HEK293T (cell line): Measurements from ENCODE around the gene GLB1L3.
"Not testable (repeated sequence)": the region's sequence is repeated elsewhere in the genome, so short reads cannot be mapped to it uniquely, and the experiment has no call there.

Experiments used
- CTCF ChIA-PET: fragments of 350-600 bp; formaldehyde crosslinking; extraction: SDS; loops from one replicate; lab custom pipeline; 2021; ENCODE audit warnings: antibody characterized with exemption, inconsistent platforms; lab: Yijun Ruan, JAX
- POLR2A ChIA-PET: fragments of 350-600 bp; formaldehyde crosslinking; extraction: SDS; loops from one replicate; lab custom pipeline; 2020; ENCODE audit warnings: antibody characterized with exemption, inconsistent platforms; lab: Yijun Ruan, JAX
- DNase-seq: peaks from one replicate; pipeline ENCODE4 v3.0.0; 2012; ENCODE audit warnings: mixed read lengths; ENCODE audit errors: extremely low spot score
- ARNT ChIP-seq: fragments of 450-650 bp; IDR thresholded peaks from 2 replicates; pipeline ENCODE4 v1.6.1; 2017; ENCODE audit warnings: mild to moderate bottlenecking
- BHLHE40 ChIP-seq: fragments of 450-650 bp; IDR thresholded peaks from 2 replicates; pipeline ENCODE4 v1.6.1; 2016; ENCODE audit warnings: mild to moderate bottlenecking, moderate library complexity, borderline replicate concordance
- CTBP1 ChIP-seq: fragments of 450-650 bp; IDR thresholded peaks from 2 replicates; pipeline ENCODE4 v1.6.1; 2016; ENCODE audit warnings: borderline replicate concordance
- ELF4 ChIP-seq: fragments of 450-650 bp; IDR thresholded peaks from 2 replicates; pipeline ENCODE4 v1.6.1; 2017; ENCODE audit warnings: antibody characterized with exemption
- FOXA1 ChIP-seq: fragments of 450-650 bp; IDR thresholded peaks from 2 replicates; pipeline ENCODE4 v1.6.1; 2016; ENCODE audit warnings: mild to moderate bottlenecking
- FOXK2 ChIP-seq: fragments of 450-650 bp; IDR thresholded peaks from 2 replicates; pipeline ENCODE4 v1.6.1; 2016; ENCODE audit warnings: mild to moderate bottlenecking
- FOXM1 ChIP-seq: fragments of 450-650 bp; IDR thresholded peaks from 2 replicates; pipeline ENCODE4 v1.6.1; 2017; ENCODE audit warnings: mild to moderate bottlenecking, borderline replicate concordance
- HDGF ChIP-seq: fragments of 450-650 bp; IDR thresholded peaks from 2 replicates; pipeline ENCODE4 v1.6.1; 2017; ENCODE audit warnings: antibody characterized with exemption, borderline replicate concordance
- L3MBTL2 ChIP-seq: fragments of 450-650 bp; conservative IDR thresholded peaks from 2 replicates; pipeline ENCODE4 v1.6.1; 2016; ENCODE audit warnings: mild to moderate bottlenecking
- LEF1 ChIP-seq: fragments of 450-650 bp; IDR thresholded peaks from 2 replicates; pipeline ENCODE4 v1.6.1; 2017; ENCODE audit warnings: mild to moderate bottlenecking, borderline replicate concordance
- NFRKB ChIP-seq: fragments of 450-650 bp; IDR thresholded peaks from 2 replicates; pipeline ENCODE4 v1.6.1; 2016; ENCODE audit warnings: mild to moderate bottlenecking, moderate library complexity
- SP1 ChIP-seq: fragments of 450-650 bp; IDR thresholded peaks from 2 replicates; pipeline ENCODE4 v1.6.1; 2017
- SUZ12 ChIP-seq: fragments of 450-650 bp; IDR thresholded peaks from 2 replicates; pipeline ENCODE4 v1.6.1; 2016; ENCODE audit warnings: mild to moderate bottlenecking
- TARDBP ChIP-seq: fragments of 450-650 bp; IDR thresholded peaks from 2 replicates; pipeline ENCODE4 v1.6.1; 2016
- ZNF384 ChIP-seq: fragments of 450-650 bp; IDR thresholded peaks from 2 replicates; pipeline ENCODE4 v1.6.1; 2016
- TF ChIP-seq, protein P1 (sequence below): fragments of 450-650 bp; IDR thresholded peaks from 2 replicates; pipeline ENCODE4 v1.6.1; 2016

Gene GLB1L3

DNA sequence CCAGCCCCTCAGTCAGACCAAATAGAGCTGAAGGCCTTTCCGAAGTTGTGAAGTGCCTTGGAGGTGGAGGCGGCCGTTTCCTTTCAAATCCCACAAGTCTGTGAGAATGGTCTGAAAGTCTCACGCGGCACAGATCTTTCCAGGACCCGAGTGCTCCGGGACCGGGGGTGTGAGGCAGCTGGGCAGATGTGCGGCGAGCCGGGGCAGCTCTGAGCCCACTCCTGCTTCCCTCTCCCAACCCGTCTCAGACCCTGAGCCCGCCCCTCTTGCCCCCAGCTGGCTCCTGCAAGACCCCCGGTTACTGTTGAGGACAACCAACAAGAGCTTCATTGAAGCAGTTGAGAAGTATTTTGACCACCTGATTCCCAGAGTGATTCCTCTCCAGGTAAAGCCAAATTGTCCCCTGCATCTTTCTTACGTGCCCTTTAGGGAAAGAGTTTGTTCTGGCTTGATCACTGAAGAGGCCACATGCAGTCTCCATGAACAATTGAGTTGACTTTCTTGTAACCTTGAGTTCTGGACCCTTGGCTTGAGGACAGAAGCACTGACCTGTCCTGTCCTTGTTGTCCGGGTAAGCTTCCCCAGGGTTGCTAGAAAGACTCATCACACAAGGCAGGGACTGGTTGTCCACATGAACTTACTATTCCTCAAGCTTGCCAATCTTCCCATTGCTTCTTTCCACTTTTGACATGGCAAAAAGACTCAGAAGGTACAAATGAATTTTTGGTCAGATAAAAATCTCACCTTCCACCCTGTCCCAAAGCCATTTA, 7.5 kb downstream of the GLB1L3 start:
- POLR2A ChIA-PET = no interaction called here
- CTCF ChIA-PET = no interaction called here
- no peak for TF ChIP-seq ELF4
- DNase-seq = no peak

DNA sequence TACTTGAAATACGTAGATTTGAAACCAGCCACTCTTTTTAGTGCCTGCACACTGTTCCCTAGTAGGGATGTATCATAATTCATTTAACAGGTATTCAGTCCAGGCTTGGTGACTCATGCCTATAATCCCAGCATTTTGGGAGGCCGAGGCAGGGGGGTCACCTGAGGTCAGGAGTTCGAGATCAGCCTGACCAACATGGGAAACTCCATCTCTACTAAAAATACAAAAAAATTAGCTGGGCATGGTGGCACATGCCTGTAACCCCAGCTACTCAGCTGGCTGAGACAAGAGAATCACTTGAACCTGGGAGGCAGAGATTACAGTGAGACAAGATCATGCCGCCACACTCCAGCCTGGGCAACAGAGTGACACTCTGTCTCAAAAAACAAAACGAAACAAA, 8.2 kb downstream of the GLB1L3 start:
- CTCF ChIA-PET, POLR2A ChIA-PET: not testable (repeated sequence)

DNA sequence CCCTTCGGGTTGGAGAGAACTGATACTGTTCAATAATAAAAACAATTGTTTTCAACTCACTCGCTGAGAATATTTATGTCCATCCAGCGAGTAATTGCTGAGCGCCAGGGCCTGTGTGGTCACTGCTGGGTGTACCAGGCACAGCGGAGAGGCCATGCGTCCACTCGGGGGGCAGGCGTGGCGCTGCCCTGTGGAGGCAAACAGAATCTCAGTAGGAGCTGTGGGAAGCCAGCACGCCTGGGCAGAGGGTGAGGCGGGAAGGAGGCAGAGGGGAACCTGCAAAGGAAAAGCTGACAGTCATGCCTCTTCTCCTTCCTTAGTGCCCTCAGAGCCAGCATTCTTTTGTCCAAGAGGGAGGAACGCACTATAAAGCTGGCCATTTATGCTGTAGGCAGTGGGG, 11.4 kb downstream of the GLB1L3 start:
- DNase-seq = no peak
- POLR2A ChIA-PET = no interaction called here
- no peak for TF ChIP-seq L3MBTL2
- no peak for TF ChIP-seq HDGF
- TF ChIP-seq ARNT = no peak
- no peak for TF ChIP-seq CTBP1
- TF ChIP-seq, protein P1, sequence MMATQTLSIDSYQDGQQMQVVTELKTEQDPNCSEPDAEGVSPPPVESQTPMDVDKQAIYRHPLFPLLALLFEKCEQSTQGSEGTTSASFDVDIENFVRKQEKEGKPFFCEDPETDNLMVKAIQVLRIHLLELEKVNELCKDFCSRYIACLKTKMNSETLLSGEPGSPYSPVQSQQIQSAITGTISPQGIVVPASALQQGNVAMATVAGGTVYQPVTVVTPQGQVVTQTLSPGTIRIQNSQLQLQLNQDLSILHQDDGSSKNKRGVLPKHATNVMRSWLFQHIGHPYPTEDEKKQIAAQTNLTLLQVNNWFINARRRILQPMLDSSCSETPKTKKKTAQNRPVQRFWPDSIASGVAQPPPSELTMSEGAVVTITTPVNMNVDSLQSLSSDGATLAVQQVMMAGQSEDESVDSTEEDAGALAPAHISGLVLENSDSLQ = no peak
- TF ChIP-seq SUZ12 = no peak
- no peak for TF ChIP-seq TARDBP
- TF ChIP-seq ZNF384 = no peak
- no peak for TF ChIP-seq FOXM1
- TF ChIP-seq NFRKB = no peak
- no peak for TF ChIP-seq FOXK2
- TF ChIP-seq LEF1 = no peak
- no peak for TF ChIP-seq BHLHE40
- no peak for TF ChIP-seq SP1
- no peak for TF ChIP-seq FOXA1
- TF ChIP-seq ELF4 = no peak
- CTCF ChIA-PET = no interaction called here

More for the DNA sequence above, 8.2 kb downstream of the GLB1L3 start:
- DNase-seq = not testable (repeated sequence)

DNA sequence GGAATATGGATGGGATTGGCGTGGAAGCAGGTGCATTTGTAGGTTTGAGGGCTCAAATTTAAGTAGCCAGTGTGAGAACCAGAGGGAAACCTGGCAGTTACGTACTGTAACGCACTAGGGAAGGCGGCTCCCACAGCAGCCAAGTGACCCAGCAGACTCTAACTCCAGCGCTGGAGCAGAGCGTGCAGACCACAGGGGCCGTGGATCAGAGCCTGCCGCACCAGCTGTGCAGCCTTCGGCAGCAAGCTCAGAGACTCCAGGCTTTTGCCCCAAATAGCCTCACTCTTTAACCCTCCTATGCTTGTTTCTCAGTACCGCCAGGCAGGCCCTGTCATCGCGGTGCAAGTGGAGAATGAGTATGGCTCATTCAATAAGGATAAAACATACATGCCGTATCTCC, 12.3 kb downstream of the GLB1L3 start:
- no peak for DNase-seq
- ChIA-PET CTCF (no interaction called here), POLR2A (no interaction called here)
- TF ChIP-seq TARDBP = no peak
- TF ChIP-seq, protein P1 = no peak
- no peak for TF ChIP-seq SP1
- TF ChIP-seq FOXM1 = no peak
- no peak for TF ChIP-seq LEF1
- no peak for TF ChIP-seq ARNT
- TF ChIP-seq BHLHE40 = no peak
- no peak for TF ChIP-seq ELF4
- no peak for TF ChIP-seq CTBP1
- TF ChIP-seq ZNF384 = no peak
- no peak for TF ChIP-seq NFRKB
- no peak for TF ChIP-seq L3MBTL2
- TF ChIP-seq HDGF = no peak
- TF ChIP-seq SUZ12 = no peak
- TF ChIP-seq FOXA1 = no peak
- TF ChIP-seq FOXK2 = no peak

DNA sequence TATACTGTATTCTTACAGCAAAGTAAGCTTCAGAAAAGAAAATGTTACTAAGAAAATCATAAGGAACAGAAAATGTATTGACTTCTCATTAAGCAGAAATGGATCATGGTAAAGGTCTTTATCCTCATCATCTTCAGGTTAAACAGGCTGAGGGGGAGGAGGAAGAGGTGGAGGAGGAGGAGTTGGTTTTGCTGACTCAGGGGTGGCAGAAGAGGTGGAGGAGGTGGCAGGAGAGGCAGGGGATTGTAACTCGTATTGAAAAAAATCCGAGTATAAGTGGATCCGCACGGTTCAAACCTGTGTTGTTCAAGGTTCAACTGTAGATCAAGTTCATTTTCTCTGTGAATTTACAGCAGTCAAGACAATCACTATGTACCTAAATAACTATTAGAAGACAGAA, 13.0 kb downstream of the GLB1L3 start:
- no peak for DNase-seq
- ChIA-PET POLR2A (no interaction called here), CTCF (no interaction called here)
- TF ChIP-seq L3MBTL2 = no peak
- no peak for TF ChIP-seq SUZ12
- no peak for TF ChIP-seq FOXK2
- TF ChIP-seq ZNF384 = no peak
- TF ChIP-seq FOXM1 = no peak
- no peak for TF ChIP-seq HDGF
- TF ChIP-seq TARDBP = no peak
- TF ChIP-seq LEF1 = no peak
- TF ChIP-seq SP1 = no peak
- TF ChIP-seq NFRKB = no peak
- TF ChIP-seq, protein P1 = no peak
- no peak for TF ChIP-seq FOXA1
- TF ChIP-seq ARNT = no peak
- TF ChIP-seq ELF4 = no peak

DNA sequence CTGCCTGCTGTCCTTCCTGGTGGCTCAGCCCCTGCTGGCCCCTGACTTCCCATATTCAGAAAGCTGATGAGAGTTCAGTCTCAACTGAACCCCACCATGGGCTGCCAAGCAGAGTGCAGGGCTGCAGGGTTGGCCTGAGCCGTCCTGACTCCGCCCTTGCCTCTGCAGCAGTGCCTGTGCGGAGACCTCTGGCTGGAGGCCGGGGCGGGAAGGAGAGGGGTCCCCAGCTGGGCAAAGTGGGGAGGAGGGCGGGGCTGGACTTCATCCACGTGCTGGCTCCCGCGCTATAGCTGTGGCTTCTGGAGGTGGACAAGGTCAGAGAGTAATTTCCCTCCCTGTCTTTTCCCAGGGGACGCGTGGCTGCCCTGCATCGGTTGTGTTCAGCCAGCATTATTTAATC, 13.6 kb downstream of the GLB1L3 start:
- DNase-seq = no peak
- POLR2A ChIA-PET = no interaction called here
- TF ChIP-seq BHLHE40 = no peak
- TF ChIP-seq ARNT = no peak
- no peak for TF ChIP-seq SP1
- TF ChIP-seq FOXA1 = no peak
- CTCF ChIA-PET = no interaction called here

DNA sequence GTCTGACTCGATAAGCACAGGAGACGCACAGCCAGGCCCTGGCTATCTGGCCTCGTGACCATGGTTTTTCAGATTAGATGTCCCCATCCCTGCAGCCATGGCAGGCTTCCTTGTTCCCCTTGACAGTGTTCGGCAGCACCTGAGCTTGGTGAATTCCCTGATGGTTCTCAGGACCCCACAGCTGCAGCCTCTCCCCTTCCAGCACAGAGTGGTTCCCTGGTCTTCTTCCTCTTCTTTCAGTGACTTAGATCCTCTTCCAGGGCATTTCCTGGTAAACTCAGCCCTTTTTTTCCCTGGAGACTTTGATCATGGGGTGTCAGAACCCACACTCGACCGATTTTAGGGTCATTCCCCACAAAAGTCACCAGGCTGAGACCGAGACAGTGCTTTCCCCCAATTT, 14.5 kb downstream of the GLB1L3 start:
- POLR2A ChIA-PET = no interaction called here

More for the DNA sequence above, 14.5 kb downstream of the GLB1L3 start:
- TF ChIP-seq FOXM1 = no peak
- TF ChIP-seq BHLHE40 = no peak
- TF ChIP-seq CTBP1 = no peak
- CTCF ChIA-PET = no interaction called here
- DNase-seq = no peak
